ENCODE data around the gene GOT2. TPM values are rescaled to one million over a fixed set of nuclear protein-coding genes. Genes with fewer than 3 reads are reported as not detected.

Gene GOT2
- polyA plus RNA-seq, 1 of the 3 experiments (the other 2 are of a cell fraction): 69.2 TPM

DNA sequence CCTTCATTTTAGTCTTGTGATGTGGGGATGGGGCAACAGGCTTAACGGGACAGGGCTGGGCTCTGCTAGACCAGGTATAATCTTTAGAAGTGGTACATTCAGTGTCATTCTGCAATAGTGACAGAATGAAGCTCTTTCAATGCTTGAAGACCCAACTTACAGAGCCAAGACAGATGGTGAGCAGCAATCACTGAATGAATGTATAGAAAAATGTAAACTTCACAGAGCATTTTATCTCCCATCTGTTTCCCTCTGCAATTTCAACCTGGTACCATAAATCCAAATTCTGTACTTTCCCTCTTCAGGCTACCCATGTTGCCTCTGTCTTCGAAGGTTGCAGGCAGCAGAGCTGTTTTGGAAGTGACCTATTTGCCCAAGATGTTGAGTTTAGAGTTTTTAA lies 33.5 kb upstream of the GOT2 start:
- ChIA-PET CTCF (interaction anchor here (0.7 to 1.2 kb wide), 4 partner anchors 11 to 446 kb away, joined by 3 to 6 read pairs (median 3); no protein-coding TSS in a partner anchor), POLR2A (no interaction called here)
- WGBS (ENCODE audit: low lambda C conversion rate): 13% methylated on average over 2 of the region's 2 CpGs

DNA sequence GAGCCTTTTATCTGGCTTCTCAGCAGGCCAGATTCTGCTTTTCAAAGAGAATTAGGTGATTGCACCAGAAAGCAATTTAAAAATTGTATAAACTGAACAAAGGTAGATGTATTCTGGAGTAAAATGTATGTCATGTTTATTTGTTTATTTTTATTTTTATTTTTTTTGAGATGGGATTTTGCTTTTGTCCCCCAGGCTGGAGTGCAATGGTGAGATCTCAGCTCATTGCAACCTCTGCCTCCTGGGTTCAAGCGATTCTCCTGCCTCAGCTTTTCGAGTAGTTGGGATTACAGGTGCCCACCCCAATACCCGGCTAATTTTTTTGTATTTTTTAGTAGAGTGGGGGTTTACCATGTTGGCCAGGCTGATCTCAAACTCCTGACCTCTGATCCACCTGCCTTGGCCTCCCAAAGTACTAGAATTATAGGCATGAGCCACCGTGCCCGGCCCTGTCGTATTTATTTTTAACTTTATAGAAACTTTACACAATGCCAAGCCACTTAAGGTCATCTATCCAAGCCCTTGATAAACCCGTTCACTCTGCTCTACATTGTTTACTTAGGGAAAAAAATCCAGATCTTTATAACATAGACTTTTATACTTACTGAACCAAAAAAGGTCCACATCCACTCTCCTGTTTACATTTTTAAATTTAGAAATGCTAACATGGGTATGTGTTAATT lies 22.7 kb upstream of the GOT2 start:
- H3K36me3 ChIP-seq (replicated peaks in 1 of 2; ENCODE audit: control insufficient read depth in 1 of 2, insufficient read depth in 2 of 2, low read length in 1 of 2): no peaks in the 10 kb centered on the region
- H3K79me2 ChIP-seq (ENCODE audit: insufficient read depth): no peaks in the 10 kb centered on the region
- no peak overlapping the region for H3K9ac ChIP-seq
- no peaks in the 10 kb centered on the region for H3K9me3 ChIP-seq
- no peak overlapping the region for H3K27ac ChIP-seq (ENCODE audit: low read depth in 2 of 2, low read length in 1 of 2)
- WGBS (ENCODE audit: low lambda C conversion rate): 19% methylated on average over 7 of the region's 7 CpGs
- no peaks in the 10 kb centered on the region for H4K20me1 ChIP-seq (ENCODE audit: insufficient read depth)
- no peaks in the 10 kb centered on the region for H3F3A ChIP-seq (replicated peaks; ENCODE audit: insufficient read depth)
- DNase-seq: no peak
- H3K4me3 ChIP-seq (ENCODE audit: low read depth in 2 of 2, low read length in 1 of 2): no peak overlapping the region; a peak in 1 of 4 replicates
- H3K4me1 ChIP-seq (ENCODE audit: control insufficient read depth in 1 of 2, insufficient read depth in 2 of 2, low read depth in 1 of 2, low read length in 1 of 2): no peaks in the 10 kb centered on the region
- TF ChIP-seq ELF1 (IDR thresholded peaks at IDR 0.05): no peak
- no peak for TF ChIP-seq GABPA (IDR thresholded peaks at IDR 0.05; ENCODE audit: low read depth)
- no peak for TF ChIP-seq RFX5 (IDR thresholded peaks at IDR 0.05; ENCODE audit: low read length)
- TF ChIP-seq GATA2 (CRISPR knock-in tag; IDR thresholded peaks at IDR 0.05): no peak
- no peak for TF ChIP-seq RCOR1 (IDR thresholded peaks at IDR 0.05; ENCODE audit: low read length)
- no peak for TF ChIP-seq POLR2AphosphoS5 (IDR thresholded peaks at IDR 0.05; ENCODE audit: low read depth, low read length)
- TF ChIP-seq EZH2phosphoT487 (IDR thresholded peaks at IDR 0.05; ENCODE audit: borderline replicate concordance, low read depth): no peak
- TF ChIP-seq USF2 (IDR thresholded peaks at IDR 0.05; ENCODE audit: borderline replicate concordance, low read depth, low read length): no peak
- no peaks in the 10 kb centered on the region; the same call in 1 of the 2 replicates for H3K27me3 ChIP-seq (ENCODE audit: insufficient read depth)
- POLR2A ChIA-PET: no interaction called here
- H2AFZ ChIP-seq (ENCODE audit: low read depth): no peak overlapping the region
- H3K9me2 ChIP-seq: no peaks in the 10 kb centered on the region
- CTCF ChIA-PET: interaction anchor here (0.7 to 2.4 kb wide), 36 partner anchors 10 to 523 kb away, joined by 3 to 20 read pairs (median 5); partner anchors contain the start of genes GOT2 and SLC38A7
- no peak overlapping the region for H3K4me2 ChIP-seq

More for the DNA sequence above, 33.5 kb upstream of the GOT2 start:
- H3K9me2 ChIP-seq: no peaks in the 10 kb centered on the region
- no peaks in the 10 kb centered on the region for H3K36me3 ChIP-seq (replicated peaks in 1 of 2; ENCODE audit: control insufficient read depth in 1 of 2, insufficient read depth in 2 of 2, low read length in 1 of 2)
- no peak overlapping the region for H2AFZ ChIP-seq (ENCODE audit: low read depth)
- TF ChIP-seq USF1 (IDR thresholded peaks at IDR 0.05; ENCODE audit: borderline replicate concordance, low read depth) (no peak), EP300 (IDR thresholded peaks at IDR 0.05; ENCODE audit: borderline replicate concordance in 1 of 2, low read depth in 1 of 2, low read length in 1 of 2) (no peak), NRF1 (IDR thresholded peaks at IDR 0.05; ENCODE audit: low read depth, low read length) (no peak), USF2 (IDR thresholded peaks at IDR 0.05; ENCODE audit: borderline replicate concordance, low read depth, low read length) (no peak)
- TF ChIP-seq, protein P1, sequence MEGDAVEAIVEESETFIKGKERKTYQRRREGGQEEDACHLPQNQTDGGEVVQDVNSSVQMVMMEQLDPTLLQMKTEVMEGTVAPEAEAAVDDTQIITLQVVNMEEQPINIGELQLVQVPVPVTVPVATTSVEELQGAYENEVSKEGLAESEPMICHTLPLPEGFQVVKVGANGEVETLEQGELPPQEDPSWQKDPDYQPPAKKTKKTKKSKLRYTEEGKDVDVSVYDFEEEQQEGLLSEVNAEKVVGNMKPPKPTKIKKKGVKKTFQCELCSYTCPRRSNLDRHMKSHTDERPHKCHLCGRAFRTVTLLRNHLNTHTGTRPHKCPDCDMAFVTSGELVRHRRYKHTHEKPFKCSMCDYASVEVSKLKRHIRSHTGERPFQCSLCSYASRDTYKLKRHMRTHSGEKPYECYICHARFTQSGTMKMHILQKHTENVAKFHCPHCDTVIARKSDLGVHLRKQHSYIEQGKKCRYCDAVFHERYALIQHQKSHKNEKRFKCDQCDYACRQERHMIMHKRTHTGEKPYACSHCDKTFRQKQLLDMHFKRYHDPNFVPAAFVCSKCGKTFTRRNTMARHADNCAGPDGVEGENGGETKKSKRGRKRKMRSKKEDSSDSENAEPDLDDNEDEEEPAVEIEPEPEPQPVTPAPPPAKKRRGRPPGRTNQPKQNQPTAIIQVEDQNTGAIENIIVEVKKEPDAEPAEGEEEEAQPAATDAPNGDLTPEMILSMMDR (IDR thresholded peaks at IDR 0.05): no peak
- no peaks in the 10 kb centered on the region for H3K9me3 ChIP-seq
- no peak overlapping the region for H3K4me3 ChIP-seq (ENCODE audit: low read depth in 2 of 2, low read length in 1 of 2)
- no peak overlapping the region for H3K9ac ChIP-seq
- H3F3A ChIP-seq (replicated peaks; ENCODE audit: insufficient read depth): no peaks in the 10 kb centered on the region
- H3K4me1 ChIP-seq (ENCODE audit: control insufficient read depth in 1 of 2, insufficient read depth in 2 of 2, low read depth in 1 of 2, low read length in 1 of 2): no peaks in the 10 kb centered on the region
- H3K27ac ChIP-seq (ENCODE audit: low read depth in 2 of 2, low read length in 1 of 2): no peak overlapping the region
- no peak overlapping the region for H3K4me2 ChIP-seq
- no peaks in the 10 kb centered on the region for H3K79me2 ChIP-seq (ENCODE audit: insufficient read depth)
- H4K20me1 ChIP-seq (ENCODE audit: insufficient read depth): no peaks in the 10 kb centered on the region
- DNase-seq: no peak
- H3K27me3 ChIP-seq (ENCODE audit: insufficient read depth): no peaks in the 10 kb centered on the region
